Mucosa of rectum (tissue), 2 donors: Measurements from ENCODE around the gene AP2A2.
A peak's percentile ranks its signal among the peaks of the same experiment; 100 is the strongest.

ENCODE experiments used
- H3K27ac ChIP-seq, 2 donors: one replicate each; pipeline ENCODE4 v1.7.0; 2013; ENCODE audit warnings: inconsistent platforms in 2 of 2, low read depth in 2 of 2, low read length in 2 of 2
- H3K27me3 ChIP-seq, 2 donors: one replicate each; pipeline ENCODE4 v1.7.0; 2013; ENCODE audit warnings: low read length in 2 of 2; ENCODE audit not compliant: control insufficient read depth in 2 of 2, insufficient read depth in 2 of 2
- H3K36me3 ChIP-seq, 2 donors: one replicate each; pipeline ENCODE4 v1.7.0; 2013; ENCODE audit warnings: low read length in 2 of 2; ENCODE audit not compliant: control insufficient read depth in 2 of 2, insufficient read depth in 2 of 2
- H3K4me1 ChIP-seq, 2 donors: one replicate each; pipeline ENCODE4 v1.7.0; 2013; ENCODE audit warnings: low read length in 2 of 2, mild to moderate bottlenecking in 1 of 2; ENCODE audit not compliant: control insufficient read depth in 2 of 2, insufficient read depth in 2 of 2
- H3K4me3 ChIP-seq, 2 donors: one replicate each; pipeline ENCODE4 v1.7.0; 2013; ENCODE audit warnings: low read length in 2 of 2
- H3K9ac ChIP-seq, 2 donors: one replicate each; pipeline ENCODE4 v1.7.0; 2013; ENCODE audit warnings: low read length in 2 of 2, low read depth in 1 of 2, mild to moderate bottlenecking in 1 of 2
- H3K9me3 ChIP-seq, 2 donors: one replicate each; pipeline ENCODE4 v1.7.0; 2013; ENCODE audit warnings: low read length in 2 of 2; ENCODE audit not compliant: control insufficient read depth in 2 of 2
- donor health status: healthy.
- donor health status: Normal muscosa, but diverticular disease.

The AP2A2 gene

DNA sequence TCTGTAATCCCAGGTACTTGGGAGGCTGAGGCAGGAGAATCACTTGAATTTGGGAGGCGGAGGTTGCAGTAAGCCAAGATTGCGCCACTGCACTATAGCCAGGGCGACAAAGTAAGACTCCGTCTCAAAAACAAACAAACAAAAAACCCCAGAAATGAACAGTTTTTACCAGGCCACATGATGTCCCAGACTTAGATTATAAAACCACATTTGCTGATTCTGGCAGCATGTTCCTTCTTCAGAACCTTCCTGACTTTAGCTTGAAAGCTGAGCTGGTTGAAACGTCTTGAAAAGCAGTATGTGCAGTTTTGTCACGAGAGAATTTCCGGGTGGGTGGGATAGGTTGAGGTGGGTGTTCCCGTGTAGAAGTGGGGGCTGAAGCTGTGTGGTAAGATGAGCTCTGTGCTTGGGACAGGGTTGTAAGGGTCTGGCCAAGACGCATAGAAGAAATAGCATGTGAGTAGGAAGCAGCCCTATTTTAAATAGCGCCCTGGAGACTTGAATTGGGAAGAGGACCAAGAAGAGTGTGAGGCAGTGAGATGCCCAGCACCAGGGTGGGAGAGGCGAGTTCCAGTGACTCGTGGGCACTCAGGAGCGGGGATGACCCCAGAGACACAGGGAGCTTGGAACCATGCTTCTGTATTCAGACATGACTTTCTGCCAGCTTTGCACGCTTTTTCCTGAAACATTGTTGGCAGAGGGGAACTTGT is 7.6 kb downstream of the AP2A2 start:
- Histone ChIP-seq H3K27ac (peak overlapping the region; percentile 28 to 34), H3K4me3 (no peak overlapping the region), H3K9ac (no peak overlapping the region), H3K9me3 (no peaks in the 10 kb centered on the region), H3K4me1 (peaks cover 19 to 28% of the 10 kb centered on the region in 2 donors), H3K27me3 (no peaks in the 10 kb centered on the region), H3K36me3 (peaks cover 0 to 2% of the 10 kb centered on the region in 2 donors)

DNA sequence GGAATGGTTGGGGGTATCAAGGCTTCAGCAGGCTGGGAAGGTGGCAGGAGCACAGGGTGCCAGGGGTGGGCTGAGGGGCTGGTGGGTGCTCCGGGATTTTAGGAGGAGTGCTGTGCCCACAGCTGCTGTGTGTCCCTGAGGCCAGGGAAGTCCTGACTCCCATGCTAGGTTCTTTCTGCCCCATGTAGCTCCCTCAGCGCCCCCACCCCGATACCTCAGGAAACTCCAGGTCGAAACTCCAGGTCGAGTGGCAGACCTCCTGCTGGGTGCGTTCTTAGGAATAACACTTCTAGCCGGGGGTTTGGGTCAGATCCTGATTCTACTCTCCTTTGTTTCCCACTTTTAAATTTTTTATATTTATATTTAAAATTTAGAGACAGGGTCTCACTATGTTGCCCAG is 8.3 kb downstream of the AP2A2 start:
- Histone ChIP-seq H3K27ac (peak overlapping the region; percentile 28 to 34), H3K36me3 (peaks cover 0 to 2% of the 10 kb centered on the region in 2 donors), H3K27me3 (no peaks in the 10 kb centered on the region), H3K9me3 (no peaks in the 10 kb centered on the region), H3K4me3 (no peak overlapping the region), H3K4me1 (peaks cover 14 to 21% of the 10 kb centered on the region in 2 donors), H3K9ac (no peak overlapping the region)

DNA sequence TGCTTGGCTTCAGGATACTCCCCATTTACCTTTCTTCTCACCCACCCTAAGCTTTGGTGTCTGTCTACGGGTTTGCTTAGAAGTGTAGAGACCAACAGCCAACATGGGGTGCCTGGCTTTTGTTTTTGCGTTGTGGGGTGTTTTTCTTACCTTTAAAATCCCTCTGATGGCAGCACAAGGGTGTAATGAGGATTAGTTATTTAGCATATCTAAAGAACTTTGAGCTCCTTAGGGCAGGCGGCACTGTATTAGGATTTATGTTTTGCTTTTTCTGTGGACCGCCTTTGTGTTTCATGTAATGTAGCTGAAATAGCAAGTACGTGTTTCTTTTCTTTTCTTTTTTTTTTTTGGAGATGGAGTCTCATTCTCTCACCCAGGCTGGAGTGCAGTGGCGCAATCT is 8.9 kb downstream of the AP2A2 start:
- no peak overlapping the region for H3K27ac ChIP-seq
- H3K36me3 ChIP-seq: peaks cover 0 to 2% of the 10 kb centered on the region in 2 donors
- no peaks in the 10 kb centered on the region for H3K9me3 ChIP-seq
- peaks cover 8 to 16% of the 10 kb centered on the region in 2 donors for H3K4me1 ChIP-seq
- no peak overlapping the region for H3K9ac ChIP-seq
- no peak overlapping the region for H3K4me3 ChIP-seq
- no peaks in the 10 kb centered on the region for H3K27me3 ChIP-seq

DNA sequence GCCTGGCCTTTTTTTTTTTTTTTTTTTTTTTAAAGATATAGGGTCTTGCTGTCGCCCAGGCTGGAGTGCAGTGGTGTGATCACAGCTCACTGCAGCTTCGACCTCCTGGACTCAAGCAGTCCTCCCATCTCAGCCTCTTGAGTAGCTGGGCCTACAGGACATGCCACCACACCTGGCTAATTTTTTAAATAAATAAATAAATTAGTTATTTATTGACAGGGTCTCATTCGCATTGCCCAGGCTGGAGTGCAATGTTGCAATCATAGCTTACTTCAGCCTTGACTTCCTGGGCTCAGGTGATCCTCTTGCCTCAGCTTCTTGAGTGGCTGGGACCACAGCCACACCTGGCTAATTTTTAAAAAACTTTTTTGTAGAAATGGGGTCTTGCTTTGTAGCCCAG is 10.5 kb downstream of the AP2A2 start:
- Histone ChIP-seq H3K4me3 (no peak overlapping the region), H3K9me3 (no peaks in the 10 kb centered on the region), H3K36me3 (no peaks in the 10 kb centered on the region), H3K9ac (no peak overlapping the region), H3K27me3 (no peaks in the 10 kb centered on the region), H3K27ac (no peak overlapping the region), H3K4me1 (peaks cover 2 to 5% of the 10 kb centered on the region in 2 donors)

DNA sequence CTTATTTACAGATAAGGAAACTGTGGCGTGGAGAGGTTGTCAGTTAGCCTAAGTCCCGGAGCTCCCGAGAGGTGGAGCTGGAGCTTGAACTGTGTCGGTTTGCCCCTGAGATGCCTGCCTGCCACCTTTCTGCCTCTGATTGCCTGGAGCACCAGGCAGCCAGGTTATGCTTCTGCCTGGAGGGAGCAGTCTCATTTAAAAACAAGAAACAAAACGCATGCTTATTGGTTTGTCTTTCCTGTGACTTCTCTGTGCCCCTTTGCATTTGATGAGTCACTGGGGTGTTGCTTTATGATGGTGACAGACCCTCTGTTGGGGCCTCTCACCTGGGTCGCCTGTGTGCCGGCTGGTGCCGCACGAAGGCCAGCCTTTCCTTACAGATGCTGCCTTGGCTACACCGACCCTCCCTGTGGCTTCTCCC is 12.2 kb downstream of the AP2A2 start:
- Histone ChIP-seq H3K4me1 (peaks cover 2 to 9% of the 10 kb centered on the region in 2 donors), H3K9ac (no peak overlapping the region), H3K27ac (no peak overlapping the region), H3K4me3 (no peak overlapping the region), H3K9me3 (no peaks in the 10 kb centered on the region), H3K27me3 (no peaks in the 10 kb centered on the region), H3K36me3 (no peaks in the 10 kb centered on the region)

DNA sequence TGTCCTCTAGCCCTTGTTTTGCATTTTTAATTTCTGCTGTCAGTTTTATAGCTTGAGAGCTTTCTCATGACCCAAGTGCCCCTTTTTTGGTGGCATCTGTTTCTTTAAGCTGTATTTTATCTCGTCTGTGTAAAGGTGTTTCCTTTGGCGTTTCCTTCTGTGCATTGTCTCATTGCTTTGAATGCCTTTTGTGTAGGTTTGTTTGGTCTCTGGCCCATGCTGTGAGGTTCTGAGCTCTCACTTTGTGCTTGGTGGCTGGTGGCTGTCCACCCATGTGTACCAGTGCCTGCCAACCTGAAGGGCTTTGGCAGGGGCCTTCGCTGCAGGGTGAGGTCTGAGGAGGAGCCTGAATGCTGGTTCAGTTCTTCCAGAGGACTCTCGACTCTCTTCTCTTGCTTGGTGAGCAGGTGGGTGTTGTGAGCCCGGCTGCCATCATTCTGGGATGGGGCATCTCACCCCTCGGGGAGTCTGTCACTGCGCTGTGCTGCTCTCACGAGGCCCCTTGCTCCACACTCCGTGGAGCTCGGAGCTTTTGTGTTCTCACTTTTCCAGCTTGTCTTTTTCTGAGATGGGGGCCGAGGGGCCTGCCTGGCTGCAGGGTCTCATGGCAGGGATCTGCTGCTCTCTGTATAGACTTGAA is 14.9 kb downstream of the AP2A2 start:
- no peak overlapping the region for H3K27ac ChIP-seq
- H3K9ac ChIP-seq: peak overlapping the region in 1 of 2 donors; percentile 17

DNA sequence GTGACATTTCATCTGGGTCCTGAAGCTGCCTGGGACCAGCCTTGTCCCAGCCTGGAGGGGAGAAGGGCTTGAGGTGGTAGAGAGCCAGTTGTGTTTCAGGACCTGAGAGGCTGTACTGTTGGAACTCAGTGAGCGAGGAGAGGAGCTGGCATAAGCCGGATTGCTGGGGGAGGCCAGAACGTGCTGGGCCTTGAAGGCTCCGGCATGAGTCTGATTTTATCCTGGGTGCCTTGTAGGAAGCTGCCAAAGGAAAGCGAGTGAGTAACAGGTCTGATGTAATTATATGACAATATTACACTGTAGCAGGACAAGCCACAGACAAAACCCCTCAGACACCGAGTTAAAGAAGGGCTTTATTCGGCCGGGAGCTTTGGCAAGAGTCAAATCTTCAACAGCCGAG is 17.2 kb downstream of the AP2A2 start:
- Histone ChIP-seq H3K4me3 (no peak overlapping the region), H3K9me3 (no peaks in the 10 kb centered on the region), H3K27ac (no peak overlapping the region), H3K9ac (no peak overlapping the region), H3K4me1 (peaks cover 0 to 7% of the 10 kb centered on the region in 2 donors), H3K36me3 (peaks cover 0 to 19% of the 10 kb centered on the region in 2 donors), H3K27me3 (no peaks in the 10 kb centered on the region)

More for the DNA sequence above, 14.9 kb downstream of the AP2A2 start:
- Histone ChIP-seq H3K4me3 (no peak overlapping the region), H3K9me3 (no peaks in the 10 kb centered on the region), H3K4me1 (peaks cover 0 to 7% of the 10 kb centered on the region in 2 donors), H3K36me3 (peaks cover 0 to 13% of the 10 kb centered on the region in 2 donors), H3K27me3 (no peaks in the 10 kb centered on the region)

DNA sequence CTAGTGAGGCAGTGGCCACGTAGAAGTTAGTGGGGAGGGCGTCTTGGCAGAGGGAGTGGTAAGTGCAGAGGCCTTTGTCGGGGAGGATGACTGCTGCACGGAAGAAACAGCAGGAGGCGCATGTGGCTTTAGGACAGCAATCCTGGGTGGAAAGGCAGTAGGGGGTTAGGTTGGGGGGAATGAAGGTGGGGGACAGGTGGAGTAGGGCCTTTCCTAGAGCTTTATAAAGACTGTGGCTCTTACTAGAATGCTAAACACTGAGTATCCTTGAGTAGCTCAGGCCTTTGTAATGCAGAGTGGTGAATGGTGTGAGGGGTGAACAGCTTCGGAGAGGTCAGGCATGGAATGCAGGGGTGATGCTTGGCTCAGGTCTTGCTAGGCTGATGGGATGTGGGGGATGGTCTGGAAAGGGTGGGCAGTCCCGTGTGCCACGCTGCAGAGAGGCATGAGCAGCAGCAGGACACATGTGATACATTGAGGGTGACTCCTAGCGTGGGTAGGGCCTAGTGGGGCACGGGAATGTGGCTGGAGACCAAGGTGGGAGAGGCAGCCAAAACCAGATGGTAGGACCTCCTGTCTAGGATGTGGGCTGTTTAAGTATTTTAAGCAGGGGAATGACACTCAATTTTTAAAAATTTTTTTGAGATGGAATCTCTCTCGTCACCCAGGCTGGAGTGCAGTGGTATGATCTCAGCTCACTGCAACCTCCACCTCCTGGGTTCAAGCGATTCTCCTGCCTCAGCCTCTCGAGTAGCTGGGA is 19.2 kb downstream of the AP2A2 start:
- Histone ChIP-seq H3K27me3 (no peaks in the 10 kb centered on the region), H3K4me1 (peaks cover 0 to 7% of the 10 kb centered on the region in 2 donors), H3K36me3 (peaks cover 0 to 19% of the 10 kb centered on the region in 2 donors), H3K4me3 (no peak overlapping the region), H3K27ac (no peak overlapping the region), H3K9me3 (no peaks in the 10 kb centered on the region), H3K9ac (no peak overlapping the region)

DNA sequence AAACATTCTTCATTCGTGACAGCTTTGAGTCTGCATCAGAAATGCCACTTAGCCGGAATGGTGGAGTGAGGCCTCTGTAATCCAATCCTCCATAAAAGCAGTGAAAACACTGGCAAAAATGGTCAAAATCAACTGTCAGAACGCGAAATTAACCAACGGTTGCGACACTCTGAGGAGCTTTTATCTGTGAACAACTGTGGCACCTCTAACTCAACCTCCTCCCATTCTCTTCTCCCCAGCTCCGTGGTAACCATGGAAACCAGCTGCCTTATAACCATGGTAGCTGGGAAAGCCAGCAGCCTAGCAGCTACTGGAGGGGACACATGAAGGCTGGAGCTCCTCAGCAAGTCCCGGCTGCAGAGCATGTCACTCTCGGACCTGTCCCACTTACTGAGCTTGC is 20.3 kb downstream of the AP2A2 start:
- Histone ChIP-seq H3K4me3 (no peak overlapping the region), H3K4me1 (peaks cover 0 to 7% of the 10 kb centered on the region in 2 donors), H3K36me3 (peaks cover 0 to 19% of the 10 kb centered on the region in 2 donors), H3K27ac (no peak overlapping the region), H3K9me3 (no peaks in the 10 kb centered on the region), H3K9ac (no peak overlapping the region), H3K27me3 (no peaks in the 10 kb centered on the region)

DNA sequence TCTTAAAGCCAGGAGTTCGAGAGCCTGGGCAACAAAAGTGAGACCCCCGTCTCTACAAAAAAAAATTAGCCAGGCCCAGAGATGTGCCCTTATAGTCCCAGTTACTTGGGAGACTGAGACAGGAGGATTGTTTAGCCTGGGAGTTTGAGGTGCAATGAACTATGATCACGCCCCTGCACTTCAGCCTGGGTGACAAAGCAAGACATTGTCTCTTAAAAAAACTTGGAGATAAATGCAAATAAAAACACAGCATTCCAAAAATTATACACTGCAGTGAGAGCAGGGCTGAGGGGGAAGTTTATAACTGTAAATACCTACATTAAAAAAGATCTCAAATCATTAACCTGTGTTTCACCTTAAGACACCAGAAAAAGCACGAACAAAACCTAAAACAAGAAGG is 22.1 kb downstream of the AP2A2 start:
- no peaks in the 10 kb centered on the region for H3K9me3 ChIP-seq
- H3K9ac ChIP-seq: no peak overlapping the region
- no peaks in the 10 kb centered on the region for H3K27me3 ChIP-seq
- H3K4me3 ChIP-seq: no peak overlapping the region
- H3K4me1 ChIP-seq: peaks cover 12% of the 10 kb centered on the region in 2 donors
- H3K36me3 ChIP-seq: peaks cover 0 to 19% of the 10 kb centered on the region in 2 donors
- H3K27ac ChIP-seq: no peak overlapping the region
